Epidermal melanocyte (primary cell): Measurements from ENCODE around the gene FABP7.

Experiments used
- DNase-seq: peaks from one replicate; pipeline ENCODE4 v3.0.0; 2011; ENCODE audit warnings: low spot score; ENCODE audit not compliant: insufficient read length

The FABP7 gene

DNA sequence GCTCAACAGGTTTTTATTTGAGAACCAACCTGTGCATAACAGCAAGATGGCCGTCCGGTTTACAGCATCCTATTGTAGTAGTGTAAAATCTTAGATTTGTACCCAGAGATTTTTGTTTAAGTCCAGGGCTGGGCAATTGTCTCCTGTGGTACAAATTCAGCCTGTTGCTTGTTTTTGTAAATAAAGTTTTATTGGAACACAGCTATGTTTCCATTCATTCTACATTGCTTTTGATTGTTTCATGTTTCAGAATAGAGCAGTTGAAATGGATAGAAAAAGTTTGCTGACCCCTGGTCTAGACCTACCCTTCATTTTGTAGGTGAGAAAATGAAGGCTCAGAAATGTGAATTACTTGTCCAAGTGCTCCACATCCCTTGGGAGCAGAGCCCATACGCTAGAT lies 18.0 kb downstream of the FABP7 start:
- DNase-seq = no peak

DNA sequence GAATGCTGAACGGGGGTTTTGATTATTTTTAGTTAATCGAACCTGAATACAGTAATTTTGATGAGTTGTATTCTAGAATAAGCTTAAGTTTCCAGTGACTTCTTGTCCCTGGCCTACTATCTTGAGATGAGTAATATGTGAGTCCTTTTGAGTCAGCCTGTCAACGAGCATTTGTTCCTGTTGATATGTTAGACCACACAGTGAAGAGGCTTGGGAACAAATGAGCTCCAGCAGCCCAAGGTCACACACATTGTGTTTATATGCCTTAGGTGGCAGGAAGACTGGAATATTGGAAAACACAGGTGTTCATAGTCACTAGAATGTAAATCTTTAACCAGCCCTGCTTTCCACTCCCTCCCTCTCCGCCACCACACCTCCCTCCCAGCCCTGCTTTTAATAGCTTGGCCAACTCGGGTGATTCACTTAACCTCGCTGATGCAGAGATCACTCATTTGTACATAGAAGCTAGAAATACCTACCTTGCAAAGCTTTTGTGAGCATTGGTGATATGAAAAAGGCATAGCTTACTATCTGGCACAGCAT lies 18.7 kb downstream of the FABP7 start:
- DNase-seq = no peak

GRCh38 chr6:122799140-122799745 lies 19.7 kb downstream of the FABP7 start:
- no peak for DNase-seq

DNA sequence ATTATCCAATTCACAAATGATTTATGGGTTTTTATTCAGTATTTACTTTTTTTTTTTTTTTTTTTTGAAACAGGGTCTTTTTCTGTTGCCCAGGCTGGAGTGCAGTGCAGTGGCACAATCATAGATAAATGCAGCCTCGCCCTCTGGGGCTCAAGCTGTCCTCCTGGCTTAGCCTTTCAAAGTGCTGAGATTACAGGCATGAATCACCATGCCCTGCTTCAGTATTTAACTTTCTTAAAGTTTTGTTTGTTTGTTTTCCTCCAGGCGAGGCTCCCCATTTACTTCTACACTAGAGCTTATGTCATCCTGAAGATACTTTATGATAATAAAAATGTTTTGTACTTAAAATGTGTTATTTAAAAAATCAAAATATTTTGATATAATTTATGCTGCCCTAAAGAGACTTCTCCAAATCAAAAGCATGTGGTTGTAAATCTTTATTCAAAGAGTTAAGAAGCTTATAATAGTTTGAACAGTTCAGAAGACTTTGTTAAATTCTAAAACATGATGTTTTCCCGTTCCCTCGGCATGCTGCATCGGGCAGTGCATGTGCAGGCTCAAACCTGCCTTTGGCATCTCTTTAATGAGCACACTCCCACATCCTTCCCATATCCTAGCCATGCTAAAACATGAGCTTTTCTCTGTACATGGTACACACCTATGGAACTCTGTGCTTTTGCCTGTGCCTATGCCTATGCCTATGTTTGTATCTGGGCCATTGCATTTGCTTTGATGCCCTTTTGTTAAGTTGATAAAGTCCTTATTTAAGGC lies 20.6 kb downstream of the FABP7 start:
- DNase-seq = no peak

GRCh38 chr6:122800906-122801305 lies 21.4 kb downstream of the FABP7 start:
- no peak for DNase-seq

DNA sequence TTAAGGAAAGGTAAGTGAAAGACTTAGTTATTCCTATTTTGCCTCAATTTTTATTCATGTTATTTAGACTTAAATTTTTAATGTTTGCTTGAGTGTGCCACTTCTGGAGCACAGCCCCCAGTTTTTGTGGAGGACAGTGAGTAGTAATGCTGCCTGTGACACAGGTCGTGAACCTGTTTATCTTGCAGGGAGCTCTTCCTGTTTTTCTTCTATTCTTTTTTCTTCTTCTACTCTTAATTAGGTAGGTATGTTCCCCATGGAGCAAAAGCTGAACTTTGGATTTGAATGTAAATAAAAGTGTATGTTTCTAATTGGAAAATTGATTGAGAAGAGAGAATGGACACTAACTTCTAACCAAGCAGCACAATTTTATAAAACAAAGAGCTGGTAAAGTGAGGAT lies 21.9 kb downstream of the FABP7 start:
- no peak for DNase-seq

DNA sequence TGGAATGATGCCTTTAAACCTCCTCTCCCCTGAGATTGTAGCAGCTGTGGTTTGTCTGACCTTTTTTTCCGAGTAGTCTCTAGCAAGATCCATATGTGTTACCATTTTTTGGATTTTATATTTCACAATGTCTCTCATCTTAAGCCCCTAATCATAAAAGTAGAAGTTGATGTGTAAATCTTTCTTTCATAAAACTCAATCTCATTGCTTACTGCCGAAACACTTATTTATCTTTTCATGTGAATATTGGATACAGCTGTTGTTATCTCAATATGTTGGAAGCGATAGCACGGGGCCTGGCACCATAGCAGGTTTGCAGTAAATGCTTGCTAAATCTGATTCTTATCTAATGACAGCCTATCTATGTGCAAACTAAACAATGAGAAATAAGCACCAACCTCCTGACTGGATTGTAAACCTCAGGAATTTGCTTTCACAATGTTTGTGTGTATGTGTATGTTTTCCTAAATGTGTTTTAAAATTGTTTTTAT lies 23.7 kb downstream of the FABP7 start:
- no peak for DNase-seq

GRCh38 chr6:122804962-122805485 lies 25.5 kb downstream of the FABP7 start:
- DNase-seq = no peak

GRCh38 chr6:122806291-122806690 lies 26.8 kb downstream of the FABP7 start:
- no peak for DNase-seq

DNA sequence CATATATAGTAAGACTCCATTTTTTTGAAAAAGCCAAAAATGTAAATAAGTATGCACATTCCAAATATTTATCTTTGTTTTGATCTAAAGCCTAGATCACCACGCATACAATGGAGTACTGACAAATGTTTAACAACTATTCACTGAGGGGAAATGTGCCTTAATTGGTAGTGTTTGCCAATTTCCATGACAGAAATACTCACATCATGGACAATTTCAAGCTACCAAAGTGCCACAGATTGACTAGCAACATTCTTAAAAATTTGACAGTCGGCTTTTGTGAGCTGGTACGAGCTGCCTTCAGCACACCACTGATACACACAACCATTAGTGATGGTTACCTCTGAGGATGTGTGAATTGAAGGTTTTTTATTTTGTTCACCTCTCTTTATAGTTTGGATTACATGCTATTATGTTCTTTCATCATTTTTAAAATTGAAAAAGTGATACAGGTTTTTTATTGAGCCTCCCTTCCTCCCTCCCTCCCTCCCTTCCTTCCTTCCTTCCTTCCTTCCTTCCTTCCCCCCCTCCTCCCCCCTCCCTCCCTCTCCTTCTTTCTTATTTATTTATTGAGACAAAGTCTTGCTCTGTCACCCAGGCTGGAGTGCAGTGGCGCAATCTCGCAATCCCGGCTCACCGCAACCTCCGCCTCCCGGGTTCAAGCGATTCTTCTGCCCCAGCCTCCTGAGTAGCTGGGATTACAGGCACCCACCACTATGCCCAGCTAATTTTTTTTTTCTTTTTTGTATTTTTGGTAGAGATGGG lies 28.8 kb downstream of the FABP7 start:
- no peak for DNase-seq

DNA sequence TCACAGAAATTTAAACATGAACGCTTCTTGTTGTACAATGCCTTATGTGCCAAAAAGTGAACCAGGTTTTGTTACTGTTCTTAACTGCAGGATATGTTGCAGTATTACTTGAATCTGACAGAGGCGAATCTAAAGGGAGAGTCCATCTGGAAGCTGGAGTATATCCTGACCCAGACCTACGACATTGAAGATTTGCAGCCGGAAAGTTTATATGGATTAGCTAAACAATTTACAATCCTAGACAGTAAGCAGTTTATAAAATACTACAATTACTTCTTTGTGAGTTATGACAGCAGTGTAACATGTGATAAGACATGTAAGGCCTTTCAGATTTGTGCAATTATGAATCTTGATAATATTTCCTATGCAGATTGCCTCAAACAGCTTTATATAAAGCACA lies 29.5 kb downstream of the FABP7 start:
- DNase-seq = no peak

- no peak for DNase-seq
Measured at GRCh38 chr6:122809691-122810090, 30.2 kb downstream of the FABP7 start.

GRCh38 chr6:122810189-122810588 lies 30.7 kb downstream of the FABP7 start:
- no peak for DNase-seq

DNA sequence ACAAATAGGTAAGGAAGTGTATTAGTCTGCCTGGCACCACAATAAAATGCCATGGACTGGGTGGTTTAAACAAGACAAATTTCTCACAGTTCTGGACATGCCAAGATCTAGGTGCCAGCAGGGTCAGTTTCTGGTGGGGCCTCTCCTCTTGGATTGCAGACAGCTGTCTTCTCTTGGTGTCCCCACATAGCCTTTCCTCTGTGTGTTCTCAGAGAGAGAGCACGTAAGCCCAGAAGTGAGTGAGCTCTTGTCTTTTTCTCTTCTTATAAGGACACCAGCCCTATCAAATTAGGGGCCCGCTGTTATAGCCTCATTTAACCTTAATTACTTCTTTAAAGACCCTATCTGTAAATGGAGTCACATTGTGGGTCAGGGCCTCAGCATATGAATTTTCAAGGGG lies 37.8 kb downstream of the FABP7 start:
- DNase-seq = no peak

GRCh38 chr6:122817766-122818165 lies 38.2 kb downstream of the FABP7 start:
- DNase-seq = no peak

DNA sequence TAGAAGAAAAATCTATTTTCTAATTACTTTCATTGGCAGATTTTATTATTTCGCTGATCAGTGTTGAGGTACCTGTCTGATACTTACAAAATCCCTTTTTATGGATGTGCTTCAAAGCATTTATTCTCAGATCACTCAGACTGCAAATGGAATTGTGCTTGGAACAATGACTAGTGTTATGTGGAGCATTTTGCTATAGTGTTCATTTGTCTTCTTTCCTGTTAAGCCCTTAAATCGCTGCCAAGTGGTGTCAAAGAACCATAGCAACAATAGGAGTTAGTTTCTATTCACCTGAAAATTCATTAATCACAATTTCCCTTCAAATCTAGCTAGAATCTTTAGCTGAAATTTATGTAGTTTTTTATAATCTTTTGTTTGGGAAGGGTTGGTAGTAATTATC lies 39.4 kb downstream of the FABP7 start:
- no peak for DNase-seq

- DNase-seq = no peak
Measured at GRCh38 chr6:122821095-122821494, 41.6 kb downstream of the FABP7 start.

DNA sequence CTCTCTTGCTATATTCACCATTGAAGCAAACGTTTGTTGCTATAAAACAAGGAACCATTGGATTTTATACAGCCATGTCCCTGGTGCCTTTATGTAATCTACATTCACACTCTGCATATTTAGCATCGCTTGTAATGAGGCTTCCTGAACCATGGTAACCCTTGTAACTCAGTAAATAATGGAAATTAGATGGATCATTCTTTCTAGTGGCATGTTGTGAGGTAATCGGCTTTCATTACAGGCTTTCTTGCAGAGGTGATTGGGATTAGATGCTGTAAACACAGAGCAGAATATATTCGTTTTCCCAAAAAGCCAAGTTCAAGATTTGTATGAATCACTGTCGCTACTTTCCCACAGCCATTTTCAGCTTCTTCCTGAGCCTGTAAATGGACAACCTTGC lies 45.6 kb downstream of the FABP7 start:
- DNase-seq = no peak

DNA sequence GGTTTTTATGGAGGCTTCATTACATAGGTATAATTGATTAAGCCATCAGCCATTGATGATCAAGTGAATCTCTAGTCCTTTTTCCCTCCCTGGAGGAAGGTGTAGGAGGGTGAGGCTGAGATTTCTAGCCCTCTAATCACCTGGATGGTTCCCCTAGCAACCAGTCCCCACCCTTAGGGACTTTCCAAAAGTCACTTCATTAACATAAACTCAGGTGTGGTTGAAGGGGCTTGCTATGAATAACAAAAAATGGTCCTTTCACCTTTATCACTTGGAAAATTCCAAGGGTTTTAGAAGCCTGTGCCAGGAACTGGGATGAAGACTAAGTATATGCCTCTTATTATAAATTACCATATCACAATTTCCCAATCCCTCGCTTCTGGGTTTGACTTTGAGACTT lies 49.9 kb downstream of the FABP7 start:
- DNase-seq = no peak

DNA sequence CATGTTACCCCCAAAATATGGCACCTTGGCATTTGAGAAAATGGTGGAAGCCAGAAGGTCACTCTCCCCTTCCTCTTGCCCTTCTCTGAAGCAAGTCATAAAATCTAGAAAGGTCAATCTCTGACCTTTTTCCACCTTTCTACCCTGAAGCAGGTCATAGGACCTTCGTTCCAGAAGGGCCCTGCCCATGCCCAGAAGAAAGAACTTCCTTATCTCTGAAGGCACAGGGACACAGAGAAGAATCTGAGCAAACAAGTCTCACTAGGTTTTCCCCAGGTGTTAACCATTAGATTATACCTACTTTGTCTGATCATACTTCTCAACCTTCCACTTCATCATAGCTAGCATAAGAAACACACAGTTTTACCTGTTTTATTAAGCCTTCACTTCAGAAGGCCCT lies 52.0 kb downstream of the FABP7 start:
- no peak for DNase-seq

DNA sequence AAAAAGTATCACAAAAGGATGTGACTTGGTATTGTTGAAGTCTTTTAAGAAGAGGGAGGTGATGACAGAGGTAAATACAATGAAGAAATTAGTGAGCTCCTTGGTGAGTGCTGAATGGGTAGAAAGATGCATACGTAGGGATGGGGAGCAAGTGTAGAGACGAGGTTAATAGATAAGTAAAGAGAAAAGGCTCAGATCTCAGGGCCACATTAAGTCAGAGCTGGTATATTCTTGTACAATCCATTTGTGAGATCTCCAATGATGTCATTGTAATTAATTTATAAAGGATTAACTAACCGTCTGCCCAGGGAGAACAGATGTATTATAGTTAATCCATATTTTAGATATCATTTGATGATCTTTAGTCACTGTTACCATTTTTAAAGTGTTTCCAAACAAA lies 52.9 kb downstream of the FABP7 start:
- DNase-seq = no peak

- no peak for DNase-seq
Measured at GRCh38 chr6:122833021-122833491, 53.5 kb downstream of the FABP7 start.
